ENCODE measurements around the gene ACTMAP. TPM values are rescaled to one million over a fixed set of nuclear protein-coding genes. Genes with fewer than 3 reads are reported as not detected.

ACTMAP gene
- total and polyA plus RNA-seq, 2 of the 8 experiments (the other 6 are each of a cell fraction or from before 2014, with no cell fraction given): 24.1 to 26.5 TPM

DNA sequence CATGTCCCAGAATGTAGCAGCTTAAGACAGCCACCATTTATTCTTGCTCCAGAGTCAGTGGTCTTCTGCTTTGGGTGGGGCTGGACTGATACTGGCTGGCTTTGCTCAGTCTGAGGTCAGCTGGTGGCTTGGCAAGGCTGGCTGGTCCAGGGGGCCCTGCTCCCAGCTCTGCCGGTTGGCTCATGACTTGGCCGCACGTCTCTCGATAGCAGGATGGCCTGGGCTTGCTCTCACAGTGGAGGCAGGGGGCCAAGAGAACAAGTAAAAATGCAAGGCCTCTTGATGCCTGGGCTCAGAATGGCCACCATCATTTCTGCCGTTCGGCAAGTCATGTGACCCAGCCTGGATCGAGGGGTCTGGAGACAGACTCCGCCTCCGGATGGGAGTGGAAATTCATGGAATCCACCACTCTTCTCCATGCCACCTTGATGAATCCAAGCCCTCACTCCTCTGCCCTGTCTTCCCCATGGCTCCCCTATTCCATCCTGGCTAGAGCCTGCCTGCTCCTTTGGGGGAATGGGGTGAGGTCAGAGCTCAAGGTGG lies 13.1 kb downstream of the ACTMAP start:
- H3K9me3 ChIP-seq (ENCODE audit: insufficient read depth in 2 of 2, low read depth in 1 of 2, low read length in 1 of 2): no peaks in the 10 kb centered on the region
- H3K4ac ChIP-seq (replicated peaks; ENCODE audit: insufficient read length, low read depth, low read length): no peak overlapping the region
- no peak overlapping the region for H4K5ac ChIP-seq (ENCODE audit: insufficient read length, low read depth, low read length)
- peaks cover 3 to 29% (median 17%) of the 10 kb centered on the region in 4 experiments; a peak in 5 of 8 replicates for H3K36me3 ChIP-seq (ENCODE audit: control insufficient read depth in 2 of 4, insufficient read depth in 4 of 4, low read length in 3 of 4)
- no peak for DNase-seq (ENCODE audit: low read depth in 1 of 2, low spot score in 2 of 2)
- no peaks in the 10 kb centered on the region; a peak in 2 of 7 replicates for H3K4me1 ChIP-seq (replicated peaks in 1 of 4; ENCODE audit: control insufficient read depth in 3 of 4, insufficient read depth in 4 of 4, low read length in 3 of 4)
- H3K14ac ChIP-seq (ENCODE audit: insufficient read length): no peak overlapping the region
- no peak overlapping the region for H2AK5ac ChIP-seq (ENCODE audit: low read depth, low read length)
- H3K27ac ChIP-seq (ENCODE audit: low read depth, low read length): no peak overlapping the region
- no peak overlapping the region for H4K91ac ChIP-seq (replicated peaks; ENCODE audit: insufficient read length, low read length)
- no peaks in the 10 kb centered on the region for H3K79me2 ChIP-seq (ENCODE audit: control insufficient read depth in 1 of 2, insufficient read depth in 2 of 2, low read length in 2 of 2)
- H2BK120ac ChIP-seq (replicated peaks; ENCODE audit: low read depth, low read length): no peak overlapping the region
- H3K56ac ChIP-seq (replicated peaks; ENCODE audit: insufficient read length, low read depth, low read length): no peak overlapping the region
- CTCF ChIA-PET (ENCODE audit: partially characterized antibody): interaction anchor here (0.6 to 2.0 kb wide), 4 partner anchors 10 to 74 kb away, joined by 3 to 6 read pairs (median 4); no protein-coding TSS in a partner anchor
- no peaks in the 10 kb centered on the region for H3K23me2 ChIP-seq (ENCODE audit: low read depth, low read length)
- no peak overlapping the region for H3K18ac ChIP-seq (ENCODE audit: extremely low read depth, low read length)
- H2BK12ac ChIP-seq (ENCODE audit: low read depth, low read length): no peak overlapping the region
- no peak overlapping the region for H3K9ac ChIP-seq (replicated peaks in 1 of 4; ENCODE audit: extremely low read depth in 1 of 4, low read depth in 3 of 4, low read length in 3 of 4)
- no peak overlapping the region for H3K4me3 ChIP-seq (ENCODE audit: extremely low read depth in 1 of 4, insufficient read depth in 2 of 4, low read depth in 3 of 4, low read length in 4 of 4)
- 91% methylated on average over 9 of the region's 9 CpGs; no CpG with 5 or more reads in 1 of the 2 experiments for WGBS, 2 experiments (ENCODE audit: extremely low coverage in 1 of 2, insufficient coverage in 1 of 2, insufficient read length in 1 of 2, insufficient replicate concordance in 2 of 2, low coverage in 1 of 2, low lambda C conversion rate in 2 of 2, missing lambda C conversion rate in 1 of 2)
- H3K27me3 ChIP-seq (replicated peaks in 1 of 4; ENCODE audit: control insufficient read depth in 3 of 4, extremely low read depth in 1 of 4, insufficient read depth in 3 of 4, low read length in 3 of 4): no peaks in the 10 kb centered on the region
- no peak overlapping the region for H2AFZ ChIP-seq (ENCODE audit: low read length)
- no peak overlapping the region for H4K8ac ChIP-seq (ENCODE audit: extremely low read depth, insufficient read depth, low read length)
- no peak overlapping the region for H2BK20ac ChIP-seq (ENCODE audit: low read length)
- peaks cover 0 to 10% of the 10 kb centered on the region in 2 experiments for H4K20me1 ChIP-seq (replicated peaks in 1 of 2; ENCODE audit: control insufficient read depth in 1 of 2, insufficient read depth in 2 of 2, low read length in 2 of 2)
- H2BK5ac ChIP-seq (ENCODE audit: low read depth, low read length): no peak overlapping the region
- no peak overlapping the region for H3K4me2 ChIP-seq (ENCODE audit: insufficient read depth in 1 of 2, low read depth in 2 of 2, low read length in 2 of 2)
- H3K23ac ChIP-seq (ENCODE audit: insufficient read length): no peak overlapping the region
- no peak for FAIRE-seq
- POLR2A ChIA-PET (ENCODE audit: partially characterized antibody): interaction anchor here (1.1 to 12.4 kb wide), 4 partner anchors 8 to 23 kb away, joined by 3 to 120 read pairs (median 6); partner anchors contain the start of genes ACTMAP and SNRPA
- H3K79me1 ChIP-seq (ENCODE audit: low read depth, low read length): no peaks in the 10 kb centered on the region
- H2BK15ac ChIP-seq (ENCODE audit: low read length): no peak overlapping the region
- no peak for TF ChIP-seq MAX (IDR thresholded peaks at IDR 0.05)
- TF ChIP-seq SUZ12 (IDR thresholded peaks at IDR 0.05; ENCODE audit: low read length): no peak
- TF ChIP-seq, protein P1, sequence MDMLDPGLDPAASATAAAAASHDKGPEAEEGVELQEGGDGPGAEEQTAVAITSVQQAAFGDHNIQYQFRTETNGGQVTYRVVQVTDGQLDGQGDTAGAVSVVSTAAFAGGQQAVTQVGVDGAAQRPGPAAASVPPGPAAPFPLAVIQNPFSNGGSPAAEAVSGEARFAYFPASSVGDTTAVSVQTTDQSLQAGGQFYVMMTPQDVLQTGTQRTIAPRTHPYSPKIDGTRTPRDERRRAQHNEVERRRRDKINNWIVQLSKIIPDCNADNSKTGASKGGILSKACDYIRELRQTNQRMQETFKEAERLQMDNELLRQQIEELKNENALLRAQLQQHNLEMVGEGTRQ (IDR thresholded peaks at IDR 0.05; ENCODE audit: low read length): no peak; the same call in 1 of the 2 replicates
- TF ChIP-seq, protein P2, sequence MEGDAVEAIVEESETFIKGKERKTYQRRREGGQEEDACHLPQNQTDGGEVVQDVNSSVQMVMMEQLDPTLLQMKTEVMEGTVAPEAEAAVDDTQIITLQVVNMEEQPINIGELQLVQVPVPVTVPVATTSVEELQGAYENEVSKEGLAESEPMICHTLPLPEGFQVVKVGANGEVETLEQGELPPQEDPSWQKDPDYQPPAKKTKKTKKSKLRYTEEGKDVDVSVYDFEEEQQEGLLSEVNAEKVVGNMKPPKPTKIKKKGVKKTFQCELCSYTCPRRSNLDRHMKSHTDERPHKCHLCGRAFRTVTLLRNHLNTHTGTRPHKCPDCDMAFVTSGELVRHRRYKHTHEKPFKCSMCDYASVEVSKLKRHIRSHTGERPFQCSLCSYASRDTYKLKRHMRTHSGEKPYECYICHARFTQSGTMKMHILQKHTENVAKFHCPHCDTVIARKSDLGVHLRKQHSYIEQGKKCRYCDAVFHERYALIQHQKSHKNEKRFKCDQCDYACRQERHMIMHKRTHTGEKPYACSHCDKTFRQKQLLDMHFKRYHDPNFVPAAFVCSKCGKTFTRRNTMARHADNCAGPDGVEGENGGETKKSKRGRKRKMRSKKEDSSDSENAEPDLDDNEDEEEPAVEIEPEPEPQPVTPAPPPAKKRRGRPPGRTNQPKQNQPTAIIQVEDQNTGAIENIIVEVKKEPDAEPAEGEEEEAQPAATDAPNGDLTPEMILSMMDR (IDR thresholded peaks at IDR 0.05; ENCODE audit: control extremely low read depth in 1 of 3, insufficient read depth in 1 of 3, low read depth in 1 of 3, low read length in 3 of 3): no peak
- no peak for TF ChIP-seq EGR1 (IDR thresholded peaks at IDR 0.05; ENCODE audit: borderline replicate concordance, low read depth, low read length)
- no peak for TF ChIP-seq RNF2 (IDR thresholded peaks at IDR 0.05; ENCODE audit: borderline replicate concordance, low read depth, low read length, missing control alignments, poor library complexity, severe bottlenecking)
- no peak for TF ChIP-seq SP4 (IDR thresholded peaks at IDR 0.05; ENCODE audit: low read length)
- no peak for TF ChIP-seq BACH1 (IDR thresholded peaks at IDR 0.05; ENCODE audit: low read length)
- no peak for TF ChIP-seq PHF8 (conservative IDR thresholded peaks at IDR 0.05; ENCODE audit: low read depth, low read length)

Data from H1 (cell line).